Muscle of leg (tissue), 11 donors: ENCODE measurements around the gene ALPG. TPM values are rescaled to one million over a fixed set of nuclear protein-coding genes. Genes with fewer than 3 reads are reported as not detected.
"Not testable (repeated sequence)": the region's sequence is repeated elsewhere in the genome, so short reads cannot be mapped to it uniquely, and the experiment has no call there.

Source experiments
- DNase-seq: peaks from one replicate; pipeline ENCODE4 v3.0.0; 2013
- H3K27ac ChIP-seq: one replicate; pipeline ENCODE4 v1.5.1; 2013; ENCODE audit warnings: mild to moderate bottlenecking, low read length, control low read depth
- H3K27me3 ChIP-seq: one replicate; pipeline ENCODE4 v1.6.1; 2013; ENCODE audit warnings: low read length; ENCODE audit not compliant: control insufficient read depth, insufficient read depth
- H3K36me3 ChIP-seq: one replicate; pipeline ENCODE4 v1.6.1; 2013; ENCODE audit warnings: low read length; ENCODE audit not compliant: control insufficient read depth, insufficient read depth
- H3K4me1 ChIP-seq: one replicate; pipeline ENCODE4 v1.6.1; 2013; ENCODE audit warnings: low read length; ENCODE audit not compliant: control insufficient read depth, insufficient read depth
- H3K4me3 ChIP-seq: one replicate; pipeline ENCODE4 v1.5.1; 2013; ENCODE audit warnings: low read length, control low read depth
- H3K9me3 ChIP-seq: replicated peaks from 2 replicates; pipeline ENCODE4 v1.6.1; 2013; ENCODE audit warnings: low read depth, low read length; ENCODE audit not compliant: control insufficient read depth
- WGBS: methylation state at CpG from one replicate; pipeline ENCODE4 v1.1.5; 2013; ENCODE audit warnings: missing lambda C conversion rate; ENCODE audit not compliant: insufficient coverage; 5-methylcytosine and 5-hydroxymethylcytosine counted together
- polyA plus RNA-seq, 8 donors: library from polyadenylated mRNA; unstranded; fragments of 120-200 nt; gene quantifications; one replicate each; pipeline versions ENCODE4 v1.2.1 to v1.2.3, GENCODE V29; 2013; ENCODE audit warnings: inconsistent platforms in 1 of 8, low replicate concordance in 1 of 8; ENCODE audit not compliant: insufficient read length in 8 of 8, insufficient read depth in 1 of 8
- total RNA-seq: library from RNA; stranded (reverse); fragments of 120-200 nt; gene quantifications from one replicate; pipeline ENCODE4 v1.2.4, GENCODE V29; 2013

Gene ALPG
- total and polyA plus RNA-seq, 9 donors = not detected

DNA sequence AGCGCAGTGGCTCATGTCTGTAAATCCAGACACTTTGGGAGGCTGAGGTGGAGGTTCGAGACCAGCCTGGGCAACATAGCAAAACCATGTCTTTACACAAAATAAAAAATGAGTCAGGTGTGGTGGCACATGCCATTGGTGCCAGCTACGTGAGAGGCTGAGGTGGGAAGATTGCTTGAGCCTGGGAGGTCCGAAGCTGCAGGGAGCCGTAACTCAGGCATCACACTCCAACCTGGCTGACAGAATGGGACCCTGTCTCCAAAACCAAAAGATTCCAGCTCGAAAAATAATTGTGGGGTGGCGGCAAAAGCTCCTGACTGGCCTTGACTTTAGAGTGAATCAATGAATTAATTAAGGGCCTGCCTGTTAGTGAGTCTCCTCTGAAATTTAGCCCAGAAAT, 29.3 kb upstream of the ALPG start:
- 71% methylated on average over 2 of the region's 7 CpGs for WGBS
- no peak for DNase-seq
- H3K36me3 ChIP-seq = no peaks in the 10 kb centered on the region

GRCh38 chr2:232377841-232378734, 28.6 kb upstream of the ALPG start:
- Histone ChIP-seq H3K27me3 (peaks cover 24% of the 10 kb centered on the region), H3K4me3 (no peak overlapping the region), H3K27ac (no peak overlapping the region), H3K9me3 (no peaks in the 10 kb centered on the region), H3K36me3 (no peaks in the 10 kb centered on the region), H3K4me1 (no peaks in the 10 kb centered on the region)
- 68% methylated on average over 11 of the region's 17 CpGs for WGBS
- no peak for DNase-seq

More for the DNA sequence above, 29.3 kb upstream of the ALPG start:
- Histone ChIP-seq H3K27ac (no peak overlapping the region), H3K4me3 (no peak overlapping the region), H3K9me3 (no peaks in the 10 kb centered on the region), H3K4me1 (no peaks in the 10 kb centered on the region), H3K27me3 (peaks cover 17% of the 10 kb centered on the region)

- H3K9me3 ChIP-seq, H3K4me3 ChIP-seq, H3K36me3 ChIP-seq, H3K27ac ChIP-seq, H3K4me1 ChIP-seq, DNase-seq: not testable (repeated sequence)
- peaks cover 31% of the 10 kb centered on the region for H3K27me3 ChIP-seq
- WGBS = 96% methylated on average over 2 of the region's 12 CpGs
Measured at GRCh38 chr2:232378735-232379151, 27.9 kb upstream of the ALPG start, which contains the start of gene ALPP. Gene ALPP (plus strand): TSS chr2:232378751. CDS start chr2:232378803, 52 bp downstream.

DNA sequence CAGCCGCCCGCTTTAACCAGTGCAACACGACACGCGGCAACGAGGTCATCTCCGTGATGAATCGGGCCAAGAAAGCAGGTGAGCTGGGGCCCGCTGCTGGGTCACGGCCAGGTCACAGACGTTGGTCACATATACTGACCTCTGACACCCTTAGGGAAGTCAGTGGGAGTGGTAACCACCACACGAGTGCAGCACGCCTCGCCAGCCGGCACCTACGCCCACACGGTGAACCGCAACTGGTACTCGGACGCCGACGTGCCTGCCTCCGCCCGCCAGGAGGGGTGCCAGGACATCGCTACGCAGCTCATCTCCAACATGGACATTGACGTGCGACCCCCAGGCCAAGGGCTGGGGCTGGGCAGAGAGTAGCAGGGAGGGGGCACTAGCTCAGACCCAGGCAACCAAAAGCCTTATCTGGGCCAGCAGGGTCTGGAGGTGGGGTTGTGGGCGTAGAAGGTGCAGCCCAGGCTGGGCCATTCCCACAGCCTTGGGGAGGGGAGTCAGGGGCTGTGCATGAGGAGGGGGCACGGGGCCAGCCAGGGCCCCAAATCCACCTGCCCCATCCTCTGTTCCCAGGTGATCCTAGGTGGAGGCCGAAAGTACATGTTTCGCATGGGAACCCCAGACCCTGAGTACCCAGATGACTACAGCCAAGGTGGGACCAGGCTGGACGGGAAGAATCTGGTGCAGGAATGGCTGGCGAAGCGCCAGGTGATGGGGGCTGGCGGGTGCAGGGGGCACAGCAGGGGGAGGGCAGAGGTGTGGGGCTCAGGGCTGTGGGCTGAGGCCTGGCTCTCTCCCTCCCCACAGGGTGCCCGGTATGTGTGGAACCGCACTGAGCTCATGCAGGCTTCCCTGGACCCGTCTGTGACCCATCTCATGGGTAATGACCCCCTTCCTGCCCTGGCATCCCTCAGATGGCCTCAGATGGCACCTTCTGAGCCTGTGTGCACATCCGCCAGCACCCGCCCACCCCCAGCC, 26.7 kb upstream of the ALPG start:
- H3K27me3 ChIP-seq = peaks cover 41% of the 10 kb centered on the region
- DNase-seq, H3K9me3 ChIP-seq, H3K4me3 ChIP-seq, H3K36me3 ChIP-seq, H3K27ac ChIP-seq, H3K4me1 ChIP-seq: not testable (repeated sequence)
- 81% methylated on average over 24 of the region's 41 CpGs for WGBS

DNA sequence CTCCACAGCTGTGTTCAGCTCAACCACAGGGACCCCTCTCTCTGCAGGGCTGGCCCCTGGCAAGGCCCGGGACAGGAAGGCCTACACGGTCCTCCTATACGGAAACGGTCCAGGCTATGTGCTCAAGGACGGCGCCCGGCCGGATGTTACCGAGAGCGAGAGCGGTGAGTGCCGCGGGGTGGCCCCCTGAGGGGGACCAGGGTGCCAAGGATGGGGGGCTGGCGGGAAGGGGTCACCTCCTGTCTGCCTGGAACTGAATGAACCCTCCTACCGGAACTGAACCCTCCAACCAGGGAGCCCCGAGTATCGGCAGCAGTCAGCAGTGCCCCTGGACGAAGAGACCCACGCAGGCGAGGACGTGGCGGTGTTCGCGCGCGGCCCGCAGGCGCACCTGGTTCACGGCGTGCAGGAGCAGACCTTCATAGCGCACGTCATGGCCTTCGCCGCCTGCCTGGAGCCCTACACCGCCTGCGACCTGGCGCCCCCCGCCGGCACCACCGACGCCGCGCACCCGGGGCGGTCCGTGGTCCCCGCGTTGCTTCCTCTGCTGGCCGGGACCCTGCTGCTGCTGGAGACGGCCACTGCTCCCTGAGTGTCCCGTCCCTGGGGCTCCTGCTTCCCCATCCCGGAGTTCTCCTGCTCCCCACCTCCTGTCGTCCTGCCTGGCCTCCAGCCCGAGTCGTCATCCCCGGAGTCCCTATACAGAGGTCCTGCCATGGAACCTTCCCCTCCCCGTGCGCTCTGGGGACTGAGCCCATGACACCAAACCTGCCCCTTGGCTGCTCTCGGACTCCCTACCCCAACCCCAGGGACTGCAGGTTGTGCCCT, 25.2 kb upstream of the ALPG start:
- WGBS = 16% methylated on average over 32 of the region's 59 CpGs
- DNase-seq = not testable (repeated sequence)
- peaks cover 53% of the 10 kb centered on the region for H3K27me3 ChIP-seq

DNA sequence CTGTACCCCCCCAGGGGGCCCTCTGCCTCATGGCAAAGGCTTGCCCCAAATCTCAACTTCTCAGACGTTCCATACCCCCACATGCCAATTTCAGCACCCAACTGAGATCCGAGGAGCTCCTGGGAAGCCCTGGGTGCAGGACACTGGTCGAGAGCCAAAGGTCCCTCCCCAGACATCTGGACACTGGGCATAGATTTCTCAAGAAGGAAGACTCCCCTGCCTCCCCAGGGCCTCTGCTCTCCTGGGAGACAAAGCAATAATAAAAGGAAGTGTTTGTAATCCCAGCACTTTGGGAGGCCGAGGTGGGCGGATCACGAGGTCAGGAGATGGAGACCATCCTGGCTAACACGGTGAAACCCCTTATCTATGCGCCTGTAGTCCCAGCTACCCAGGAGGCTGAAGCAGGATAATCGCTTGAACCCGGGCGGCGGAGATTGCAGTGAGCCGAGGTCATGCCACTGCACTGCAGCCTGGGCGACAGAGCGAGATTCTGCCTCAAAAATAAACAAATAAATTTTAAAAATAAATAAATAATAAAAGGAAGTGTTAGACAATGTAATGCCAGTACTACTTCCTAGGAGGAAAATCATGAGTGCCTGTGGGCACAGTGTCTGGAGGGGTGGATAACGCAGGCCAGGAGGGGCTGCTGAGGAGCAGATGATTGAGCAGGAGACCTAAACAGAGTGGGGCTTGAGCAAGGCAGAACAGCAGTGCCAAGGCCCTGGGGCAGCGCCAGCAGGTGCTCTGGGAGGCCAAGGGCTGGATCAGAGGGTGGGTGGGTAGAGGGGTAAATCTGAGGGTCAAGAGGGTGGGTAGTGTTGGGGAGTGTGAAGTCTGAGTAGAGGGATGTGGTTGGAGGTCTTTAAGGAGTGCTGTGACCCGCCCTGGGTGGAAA, 24.1 kb upstream of the ALPG start:
- no peaks in the 10 kb centered on the region for H3K9me3 ChIP-seq
- H3K27ac ChIP-seq = no peak overlapping the region
- peaks cover 10% of the 10 kb centered on the region for H3K4me1 ChIP-seq
- H3K4me3 ChIP-seq = no peak overlapping the region
- H3K27me3 ChIP-seq = peaks cover 64% of the 10 kb centered on the region
- no peaks in the 10 kb centered on the region for H3K36me3 ChIP-seq
- no peak for DNase-seq
- WGBS = 51% methylated on average over 9 of the region's 18 CpGs

More for the DNA sequence above, 25.2 kb upstream of the ALPG start:
- H3K27ac ChIP-seq, H3K4me3 ChIP-seq, H3K4me1 ChIP-seq, H3K9me3 ChIP-seq, H3K36me3 ChIP-seq: not testable (repeated sequence)

DNA sequence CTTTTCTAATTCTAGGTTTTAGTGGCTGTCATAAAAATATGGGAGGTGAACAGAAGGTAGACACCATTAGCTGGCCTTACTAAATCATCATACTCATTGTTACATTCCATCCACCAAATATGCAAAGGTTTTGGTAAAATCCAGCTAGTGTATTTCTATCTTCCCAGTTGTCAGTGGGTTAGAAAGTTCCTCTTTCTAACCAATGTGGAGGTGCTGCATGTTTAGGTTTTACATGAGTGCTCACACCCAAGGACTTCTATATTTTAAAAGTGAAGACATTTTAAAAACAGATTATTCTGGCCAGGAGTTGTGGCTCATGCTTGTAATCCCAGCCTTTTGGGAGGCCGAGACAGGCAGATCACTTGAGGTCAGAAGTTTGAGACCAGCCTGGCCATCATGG, 22.2 kb upstream of the ALPG start:
- Histone ChIP-seq H3K27ac (no peak overlapping the region), H3K9me3 (no peaks in the 10 kb centered on the region), H3K4me1 (peaks cover 18% of the 10 kb centered on the region), H3K4me3 (no peak overlapping the region), H3K36me3 (no peaks in the 10 kb centered on the region), H3K27me3 (peaks cover 80% of the 10 kb centered on the region)
- DNase-seq = no peak
- no CpG with 5 or more reads among the region's 1 CpG for WGBS

- Histone ChIP-seq H3K27me3 (peaks cover 83% of the 10 kb centered on the region), H3K4me1 (peaks cover 18% of the 10 kb centered on the region)
- H3K4me3 ChIP-seq, H3K9me3 ChIP-seq, DNase-seq, H3K36me3 ChIP-seq, H3K27ac ChIP-seq: not testable (repeated sequence)
Measured at GRCh38 chr2:232385058-232385457, 21.6 kb upstream of the ALPG start.
